ENCODE results near the gene CHID1.

The CHID1 gene

GRCh38 chr11:911031-911889 is 650 bp upstream of the CHID1 start:
- Histone ChIP-seq H3K4me2 (ENCODE audit: low read depth, low read length, poor library complexity, severe bottlenecking) (peak overlapping the region; percentile 79), H3K9ac (ENCODE audit: low read length) (peak overlapping the region; percentile 87), H3K4me3 (ENCODE audit: insufficient read depth, low read length, poor library complexity, severe bottlenecking) (peak overlapping the region; percentile 67), H3K27ac (ENCODE audit: low read depth, low read length) (peak overlapping the region; percentile 56), H3K9me2 (replicated peaks; ENCODE audit: insufficient read depth, low read length) (no peaks in the 10 kb centered on the region), H3K36me3 (ENCODE audit: low read length) (no peaks in the 10 kb centered on the region), H3K27me3 (ENCODE audit: low read length) (no peaks in the 10 kb centered on the region), H3F3A (ENCODE audit: insufficient read depth) (no peaks in the 10 kb centered on the region), H4K20me1 (ENCODE audit: low read depth, low read length) (no peaks in the 10 kb centered on the region; the same call in 1 of the 2 replicates), H3K9me3 (ENCODE audit: insufficient read depth, low read length) (no peaks in the 10 kb centered on the region), H2AFZ (ENCODE audit: low read depth, low read length, severe bottlenecking) (peak overlapping the region; percentile 94), H3K79me2 (ENCODE audit: insufficient read depth, low read length) (peaks cover 29% of the 10 kb centered on the region)
- no peak for TF ChIP-seq EZH2phosphoT487 (conservative IDR thresholded peaks at IDR 0.05; ENCODE audit: low read length)

GRCh38 chr11:910044-910588 is 494 bp downstream of the CHID1 start:
- Histone ChIP-seq H2AFZ (ENCODE audit: low read depth, low read length, severe bottlenecking) (peak overlapping the region; percentile 70), H3F3A (ENCODE audit: insufficient read depth) (no peaks in the 10 kb centered on the region), H3K4me3 (ENCODE audit: insufficient read depth, low read length, poor library complexity, severe bottlenecking) (peak overlapping the region; percentile 95), H3K9me3 (ENCODE audit: insufficient read depth, low read length) (no peaks in the 10 kb centered on the region), H3K9ac (ENCODE audit: low read length) (peak overlapping the region; percentile 87), H3K79me2 (ENCODE audit: insufficient read depth, low read length) (peaks cover 33% of the 10 kb centered on the region), H4K20me1 (ENCODE audit: low read depth, low read length) (no peaks in the 10 kb centered on the region; the same call in 1 of the 2 replicates), H3K9me2 (replicated peaks; ENCODE audit: insufficient read depth, low read length) (no peaks in the 10 kb centered on the region), H3K27ac (ENCODE audit: low read depth, low read length) (peak overlapping the region; percentile 9; the same call in 1 of the 2 replicates), H3K27me3 (ENCODE audit: low read length) (no peaks in the 10 kb centered on the region), H3K36me3 (ENCODE audit: low read length) (no peaks in the 10 kb centered on the region), H3K4me2 (ENCODE audit: low read depth, low read length, poor library complexity, severe bottlenecking) (peak overlapping the region; percentile 54)
- TF ChIP-seq CTCF (IDR thresholded peaks at IDR 0.05; ENCODE audit: insufficient read depth, low read length, poor library complexity, severe bottlenecking) (no peak), EZH2phosphoT487 (conservative IDR thresholded peaks at IDR 0.05; ENCODE audit: low read length) (no peak)

- H4K20me1 ChIP-seq (ENCODE audit: low read depth, low read length): no peaks in the 10 kb centered on the region; the same call in 1 of the 2 replicates
- H3K79me2 ChIP-seq (ENCODE audit: insufficient read depth, low read length): peaks cover 33% of the 10 kb centered on the region
- no peak overlapping the region for H2AFZ ChIP-seq (ENCODE audit: low read depth, low read length, severe bottlenecking)
- no peaks in the 10 kb centered on the region for H3K9me2 ChIP-seq (replicated peaks; ENCODE audit: insufficient read depth, low read length)
- peak overlapping the region; percentile 54 for H3K4me2 ChIP-seq (ENCODE audit: low read depth, low read length, poor library complexity, severe bottlenecking)
- TF ChIP-seq EZH2phosphoT487 (conservative IDR thresholded peaks at IDR 0.05; ENCODE audit: low read length) (no peak), CTCF (IDR thresholded peaks at IDR 0.05; ENCODE audit: insufficient read depth, low read length, poor library complexity, severe bottlenecking) (no peak)
- H3K4me3 ChIP-seq (ENCODE audit: insufficient read depth, low read length, poor library complexity, severe bottlenecking): peak overlapping the region; percentile 95
- H3F3A ChIP-seq (ENCODE audit: insufficient read depth): no peaks in the 10 kb centered on the region
- no peaks in the 10 kb centered on the region for H3K27me3 ChIP-seq (ENCODE audit: low read length)
- H3K27ac ChIP-seq (ENCODE audit: low read depth, low read length): no peak overlapping the region
- H3K36me3 ChIP-seq (ENCODE audit: low read length): no peaks in the 10 kb centered on the region
- peak overlapping the region; percentile 87 for H3K9ac ChIP-seq (ENCODE audit: low read length)
- no peaks in the 10 kb centered on the region for H3K9me3 ChIP-seq (ENCODE audit: insufficient read depth, low read length)
Measured at GRCh38 chr11:909406-909805, 1.2 kb downstream of the CHID1 start.

GRCh38 chr11:908273-908672 is 2.3 kb downstream of the CHID1 start:
- H3K9me2 ChIP-seq (replicated peaks; ENCODE audit: insufficient read depth, low read length): no peaks in the 10 kb centered on the region
- H3K9ac ChIP-seq (ENCODE audit: low read length): no peak overlapping the region
- H4K20me1 ChIP-seq (ENCODE audit: low read depth, low read length): no peaks in the 10 kb centered on the region; the same call in 1 of the 2 replicates
- H3F3A ChIP-seq (ENCODE audit: insufficient read depth): no peaks in the 10 kb centered on the region
- no peak overlapping the region for H2AFZ ChIP-seq (ENCODE audit: low read depth, low read length, severe bottlenecking)
- peaks cover 33% of the 10 kb centered on the region for H3K79me2 ChIP-seq (ENCODE audit: insufficient read depth, low read length)
- H3K36me3 ChIP-seq (ENCODE audit: low read length): no peaks in the 10 kb centered on the region
- H3K27me3 ChIP-seq (ENCODE audit: low read length): no peaks in the 10 kb centered on the region
- no peak overlapping the region for H3K4me3 ChIP-seq (ENCODE audit: insufficient read depth, low read length, poor library complexity, severe bottlenecking)
- H3K4me2 ChIP-seq (ENCODE audit: low read depth, low read length, poor library complexity, severe bottlenecking): no peak overlapping the region
- no peak overlapping the region for H3K27ac ChIP-seq (ENCODE audit: low read depth, low read length)
- no peaks in the 10 kb centered on the region for H3K9me3 ChIP-seq (ENCODE audit: insufficient read depth, low read length)
- TF ChIP-seq CTCF (IDR thresholded peaks at IDR 0.05; ENCODE audit: insufficient read depth, low read length, poor library complexity, severe bottlenecking) (no peak), EZH2phosphoT487 (conservative IDR thresholded peaks at IDR 0.05; ENCODE audit: low read length) (no peak)
